Activated naive CD4-positive, alpha-beta T cell treated with Interleukin-2 at 50 U/mL for 16 hours (primary cell): Measurements from ENCODE around the gene METTL15.
"Not testable (repeated sequence)": the region's sequence is repeated elsewhere in the genome, so short reads cannot be mapped to it uniquely, and the experiment has no call there.

Experiments
- DNase-seq: peaks from one replicate; pipeline ENCODE4 v3.0.0-alpha.2; 2020

Gene METTL15

DNA sequence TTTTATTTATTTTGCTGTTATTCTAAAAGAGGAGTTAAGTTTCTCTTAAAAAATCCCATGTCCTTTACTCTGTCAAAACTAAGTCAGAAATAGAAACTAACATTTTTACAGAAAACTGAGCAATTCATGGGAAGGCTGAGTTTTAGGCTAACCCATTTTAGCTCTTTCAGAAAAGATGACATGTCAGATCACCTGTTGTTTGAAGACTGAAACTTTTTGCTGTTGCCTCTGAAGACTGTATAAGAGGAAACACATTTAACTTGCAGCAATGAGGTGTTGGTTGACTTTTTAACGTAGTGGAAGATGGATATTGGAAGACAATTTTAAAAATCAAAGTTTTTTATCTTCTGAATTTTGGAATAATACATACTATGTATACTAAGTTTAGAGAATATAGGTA is 115.4 kb downstream of the METTL15 start:
- DNase-seq, result no peak

DNA sequence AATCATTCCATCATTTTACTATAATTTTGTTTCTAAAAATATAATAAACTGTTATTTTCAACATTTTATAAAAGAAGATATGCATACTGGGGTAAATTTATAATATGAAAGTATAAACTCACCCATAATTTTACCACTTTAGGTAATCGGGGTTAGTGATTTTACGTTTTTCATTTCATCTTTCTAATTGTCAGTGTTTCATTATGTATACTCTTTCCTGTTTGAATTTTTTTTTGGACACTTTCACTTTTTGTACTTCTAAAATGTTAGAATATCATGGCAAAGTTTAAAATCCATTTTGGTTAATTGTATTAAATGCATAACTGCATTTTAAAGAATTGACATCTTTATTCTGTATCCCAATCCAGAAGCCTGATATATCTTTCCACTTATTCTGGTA is 115.8 kb downstream of the METTL15 start:
- no peak for DNase-seq

DNA sequence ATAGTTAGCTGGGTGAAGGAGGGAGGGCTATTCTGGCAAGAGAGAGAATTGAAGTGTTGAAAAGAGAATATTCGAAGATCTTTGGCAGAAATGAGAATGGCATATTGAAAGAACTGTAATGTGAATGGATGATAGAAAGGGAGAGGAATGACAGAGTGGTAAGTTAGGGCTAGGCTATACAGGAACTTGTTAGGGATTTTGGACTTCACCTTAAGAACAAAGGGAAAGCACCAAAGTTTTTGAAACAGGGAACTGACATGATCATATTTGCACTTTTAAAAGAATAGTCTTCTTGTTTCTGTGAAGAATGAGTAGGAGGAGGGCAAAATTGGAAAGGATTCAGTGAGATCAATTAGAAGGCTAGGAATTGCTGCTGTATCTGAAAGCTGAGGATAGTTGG is 119.3 kb downstream of the METTL15 start:
- no peak for DNase-seq

DNA sequence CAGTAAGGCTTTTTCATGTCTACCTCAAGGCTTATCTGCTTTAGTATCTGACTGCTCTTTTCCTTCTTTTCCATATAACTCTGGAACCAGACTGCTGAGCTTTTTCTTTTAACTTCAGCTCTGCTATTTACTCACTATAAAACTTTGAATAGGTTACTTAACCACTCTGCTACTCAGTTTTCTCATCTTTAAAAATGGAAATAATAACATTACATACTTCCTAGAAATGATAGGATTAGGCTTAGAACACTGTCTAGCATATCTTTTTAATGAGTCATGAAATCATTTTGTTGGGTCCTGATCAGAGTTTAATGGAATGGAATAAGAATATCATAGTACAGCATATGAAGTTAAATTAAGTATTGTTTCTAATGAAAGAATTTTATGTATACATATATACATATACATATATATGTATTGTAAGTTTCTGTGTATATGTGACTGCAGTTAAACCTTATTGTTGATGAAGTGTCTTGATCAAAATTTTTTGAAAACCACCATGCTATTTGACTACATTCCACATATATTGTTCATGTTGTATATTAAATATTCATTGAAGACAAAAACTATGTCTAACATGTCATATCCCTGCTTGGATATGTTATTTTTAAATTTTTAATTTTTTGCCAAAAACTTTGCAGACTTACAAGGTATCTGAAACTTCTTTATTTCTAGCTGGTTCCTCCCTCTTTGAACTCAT is 120.2 kb downstream of the METTL15 start:
- DNase-seq, result no peak

DNA sequence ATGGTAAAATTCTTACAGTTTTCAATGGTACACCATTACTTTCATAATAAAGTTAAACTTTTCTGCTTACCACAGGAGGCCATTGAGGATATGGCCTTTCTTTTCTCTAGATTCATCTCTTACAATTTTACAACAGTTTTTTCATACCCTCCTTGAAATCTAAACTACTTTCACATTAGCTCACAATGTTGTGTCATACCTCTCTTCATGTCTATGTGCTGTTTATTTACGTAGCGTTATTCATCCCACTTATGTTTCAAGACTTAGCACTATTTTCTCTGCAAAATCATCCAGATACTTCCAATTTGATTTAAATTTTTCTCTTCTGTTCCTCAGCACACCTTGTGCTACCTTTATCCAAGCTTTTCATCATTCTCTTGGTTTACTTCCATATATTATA is 123.3 kb downstream of the METTL15 start:
- no peak for DNase-seq

DNA sequence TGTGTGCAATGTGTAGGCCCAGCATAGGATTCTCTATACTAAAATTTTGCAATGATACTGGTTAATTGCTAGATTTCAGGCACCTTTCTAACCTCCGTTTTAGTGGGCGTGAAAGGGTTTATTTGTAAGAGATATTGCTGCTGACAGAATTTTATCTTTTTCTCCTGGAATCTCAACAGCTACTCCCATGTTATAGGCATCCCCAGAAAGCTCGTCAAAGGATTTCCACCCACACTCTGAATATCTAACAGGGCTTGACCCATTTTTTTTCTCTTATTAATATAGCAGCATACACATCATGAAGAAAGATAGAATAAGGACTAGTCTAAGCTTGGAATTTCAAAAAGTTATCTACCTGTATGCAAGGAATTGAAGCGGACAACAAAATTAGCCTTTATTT is 124.5 kb downstream of the METTL15 start:
- no peak for DNase-seq

DNA sequence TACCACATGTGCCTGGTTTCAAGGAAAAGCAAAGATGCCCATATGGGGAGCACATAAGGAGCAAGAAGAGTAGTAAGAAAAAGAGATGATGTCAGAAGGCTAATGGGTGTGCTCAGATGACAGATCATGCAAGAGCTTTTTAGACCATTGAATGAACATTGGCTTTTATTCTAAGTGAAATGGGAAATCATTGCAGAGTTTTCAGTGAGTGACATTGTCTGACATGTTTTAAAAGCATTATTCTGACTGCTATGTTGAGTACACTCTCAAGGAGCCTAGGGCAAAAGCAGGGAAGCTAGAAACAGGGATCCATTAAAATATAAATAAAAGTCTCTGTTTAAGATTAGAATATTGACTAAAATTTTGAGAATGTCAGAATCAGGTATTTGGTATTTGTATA is 133.6 kb downstream of the METTL15 start:
- DNase-seq, result no peak

DNA sequence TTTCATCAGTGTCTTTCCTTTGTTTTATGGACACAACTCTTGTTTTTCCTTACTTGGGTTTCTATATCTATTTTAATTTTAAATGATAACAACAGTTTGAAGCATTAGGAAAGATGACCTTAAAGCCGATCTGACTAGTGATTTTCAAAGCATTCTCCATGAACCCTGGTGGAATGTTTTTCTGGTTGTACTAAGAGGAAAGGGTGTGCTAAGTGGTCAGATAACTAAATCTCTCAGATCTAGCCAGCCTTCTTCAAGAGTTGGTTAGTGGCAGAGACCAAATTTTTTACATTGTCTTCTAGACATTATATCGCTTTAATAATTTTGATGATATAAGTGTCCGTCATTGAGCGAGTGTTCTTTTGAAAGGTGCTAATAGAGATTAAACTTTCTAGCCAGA is 134.4 kb downstream of the METTL15 start:
- no peak for DNase-seq

DNA sequence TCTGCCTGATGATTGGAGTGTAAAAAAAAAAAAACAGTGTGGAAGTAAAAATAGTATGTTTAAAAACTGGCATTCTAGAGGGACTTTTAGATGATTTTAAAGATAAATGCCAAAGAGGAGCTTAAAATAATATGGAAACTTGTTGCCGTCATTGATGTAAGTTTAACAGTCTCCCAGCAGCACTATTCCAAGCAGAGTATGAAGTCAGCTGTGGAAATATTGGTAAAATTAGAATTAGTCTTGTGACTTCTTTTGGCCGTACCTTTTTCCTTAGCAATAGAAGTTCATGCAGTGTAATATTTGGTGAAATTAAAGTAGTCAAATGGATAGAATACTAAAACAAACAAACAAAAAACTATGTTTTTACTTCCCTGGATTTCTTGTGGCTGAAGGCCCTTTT is 134.9 kb downstream of the METTL15 start:
- DNase-seq, result no peak

DNA sequence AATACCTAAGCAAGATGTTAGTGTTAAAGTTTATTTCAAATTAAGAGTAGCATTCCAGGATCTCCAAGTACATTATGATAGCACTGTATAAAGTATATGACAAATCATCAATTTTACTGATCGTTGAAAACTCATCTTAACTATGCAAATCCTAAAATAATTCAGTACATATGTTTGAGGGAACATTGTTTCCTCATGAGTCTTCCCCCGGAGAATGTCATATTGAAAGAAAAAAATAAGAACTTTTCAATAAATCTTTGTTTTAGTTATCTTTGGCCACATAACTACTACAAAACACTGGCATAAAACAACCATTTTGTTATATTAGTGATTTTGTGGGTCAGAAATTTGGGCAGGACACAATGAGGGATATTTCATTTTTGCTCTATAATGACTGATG is 135.4 kb downstream of the METTL15 start:
- no peak for DNase-seq

DNA sequence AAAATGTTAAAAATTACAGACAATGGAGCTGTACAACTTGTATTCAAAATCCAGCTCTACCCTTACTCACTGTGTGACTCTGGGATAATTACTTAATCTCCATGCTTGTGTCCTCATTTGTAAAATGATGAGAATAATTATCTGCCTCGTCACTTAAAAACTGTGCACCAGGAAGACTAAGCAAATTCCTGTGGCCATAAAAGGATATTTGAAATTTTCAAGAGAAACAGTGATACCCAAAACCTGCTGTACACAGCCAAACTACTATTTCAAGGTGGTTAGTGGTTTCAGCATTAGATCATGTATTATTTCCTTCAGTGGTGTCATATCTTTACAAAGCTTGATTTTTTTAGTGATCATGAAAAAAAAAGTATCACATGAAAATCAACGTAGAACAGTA is 136.9 kb downstream of the METTL15 start:
- no peak for DNase-seq

DNA sequence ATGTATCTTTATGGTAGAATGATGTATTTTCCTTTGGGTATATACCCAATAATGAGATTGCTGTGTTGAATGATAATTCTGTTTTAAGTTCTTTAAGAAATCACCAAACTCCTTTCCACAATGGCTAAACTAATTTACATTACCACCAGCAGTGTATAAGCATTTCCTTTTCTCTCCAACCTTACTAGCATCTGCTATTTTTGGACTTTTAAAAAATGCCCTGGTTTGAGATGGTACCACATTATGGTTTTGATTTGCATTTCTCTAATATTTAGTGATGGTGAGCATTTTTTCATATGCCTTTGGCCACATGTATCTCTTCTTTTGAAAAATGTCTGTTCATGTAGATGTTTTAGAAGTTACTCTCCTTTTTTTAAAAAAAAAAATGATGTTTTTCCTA is 142.0 kb downstream of the METTL15 start:
- DNase-seq, result no peak

DNA sequence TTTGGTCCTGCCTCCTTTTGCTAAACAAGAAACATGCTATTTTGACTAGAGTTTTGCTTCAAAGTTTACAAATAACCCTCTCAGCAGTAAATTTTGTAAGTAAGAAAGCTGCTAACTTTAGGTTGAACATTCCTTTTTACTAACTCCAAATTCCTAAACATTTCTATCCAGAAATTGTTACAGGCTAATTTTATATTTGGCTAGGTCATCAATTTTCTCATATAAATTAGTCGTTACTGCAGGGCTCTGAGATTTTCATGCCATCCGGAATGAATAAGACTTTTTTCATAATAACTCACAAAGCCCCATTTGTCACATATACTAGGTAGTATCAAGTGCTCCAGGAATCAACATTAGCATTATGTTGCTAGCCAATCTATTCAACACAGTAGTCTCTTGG is 143.1 kb downstream of the METTL15 start:
- DNase-seq, result no peak

DNA sequence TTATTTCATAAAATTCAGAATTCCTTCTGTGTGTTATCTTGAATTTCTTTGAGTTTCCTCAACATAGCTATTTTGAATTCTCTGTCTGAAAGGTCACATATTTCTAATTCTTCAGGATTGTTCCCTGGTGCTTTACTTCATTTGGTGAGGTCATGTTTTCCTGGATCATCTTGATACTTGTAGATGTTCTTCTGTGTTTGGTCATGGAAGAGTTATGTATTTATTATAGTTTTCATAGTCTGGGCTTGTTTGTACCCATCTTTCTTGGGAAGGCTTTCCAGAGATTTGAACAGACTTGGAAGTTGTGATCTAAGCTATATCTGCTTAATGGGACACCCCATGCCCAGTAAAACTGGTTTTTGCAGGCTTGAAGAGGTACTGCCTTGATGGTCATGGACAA is 149.6 kb downstream of the METTL15 start:
- no peak for DNase-seq

DNA sequence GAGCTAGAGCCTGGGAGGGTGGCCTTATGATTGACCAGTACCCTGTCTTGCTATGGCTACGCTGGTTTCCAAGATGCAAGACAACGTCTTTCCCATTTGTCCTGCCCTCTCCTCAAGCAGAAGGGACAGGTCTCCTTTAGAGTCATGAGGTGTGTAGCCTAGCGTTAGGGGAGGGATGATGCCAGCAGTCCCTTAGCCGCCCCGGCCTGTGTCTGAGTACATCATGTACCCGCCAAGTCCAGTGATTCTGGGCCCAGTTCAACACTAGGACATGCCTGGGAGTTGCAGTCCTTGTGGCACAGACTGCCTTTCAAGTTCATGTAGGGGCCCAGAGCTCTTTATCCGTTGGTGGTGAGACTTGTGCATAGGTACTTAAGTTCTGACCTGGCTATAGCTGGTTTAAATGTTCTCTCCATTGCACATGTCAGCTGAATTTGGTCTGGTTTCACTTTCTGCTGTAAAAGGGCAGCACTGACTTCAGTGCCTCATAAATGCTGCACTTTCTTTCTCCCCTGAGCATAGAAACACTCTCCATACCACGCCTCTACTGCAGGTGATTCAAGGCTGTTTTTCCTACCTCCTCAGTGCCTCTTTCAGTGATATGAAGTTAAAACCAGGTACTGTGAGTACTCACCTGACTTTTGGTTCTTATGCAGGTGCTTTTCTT is 151.1 kb downstream of the METTL15 start:
- no peak for DNase-seq

DNA sequence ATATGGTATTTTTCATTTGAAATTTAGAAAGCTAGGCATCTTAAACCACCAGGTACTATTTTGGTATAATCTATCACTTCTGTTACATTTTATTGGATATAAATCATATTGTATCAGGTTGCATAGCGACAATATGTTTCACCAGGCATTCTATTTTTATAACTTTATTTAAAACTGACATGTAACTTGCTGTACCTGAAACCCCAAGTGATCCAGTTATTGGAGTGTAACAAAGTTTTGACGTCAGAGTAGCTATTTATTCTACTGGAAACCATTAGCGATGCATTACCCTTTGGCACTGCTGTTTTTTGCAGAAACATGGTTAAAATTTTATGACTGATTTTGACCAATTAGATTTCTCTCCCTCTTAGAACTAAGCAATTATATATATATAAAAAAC is 160.7 kb downstream of the METTL15 start:
- DNase-seq, result no peak

DNA sequence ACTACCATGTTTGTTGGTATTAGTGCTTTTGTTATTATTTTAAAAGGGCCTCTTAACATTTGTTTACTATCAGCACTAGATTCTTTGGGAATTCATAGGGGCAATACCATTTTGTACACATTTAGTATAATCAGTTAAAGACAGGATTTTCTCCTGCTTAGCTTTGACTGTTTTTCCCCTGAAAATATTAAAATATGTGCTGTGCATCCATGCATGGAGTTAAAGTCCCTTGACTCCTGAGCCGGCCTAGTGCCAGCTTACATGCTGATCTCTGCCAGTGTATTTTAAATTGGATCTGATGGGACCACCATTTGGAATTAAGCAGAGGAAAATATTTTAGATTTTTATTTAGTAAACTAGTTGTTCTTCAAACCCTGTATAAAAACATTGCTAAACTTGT is 161.4 kb downstream of the METTL15 start:
- no peak for DNase-seq

DNA sequence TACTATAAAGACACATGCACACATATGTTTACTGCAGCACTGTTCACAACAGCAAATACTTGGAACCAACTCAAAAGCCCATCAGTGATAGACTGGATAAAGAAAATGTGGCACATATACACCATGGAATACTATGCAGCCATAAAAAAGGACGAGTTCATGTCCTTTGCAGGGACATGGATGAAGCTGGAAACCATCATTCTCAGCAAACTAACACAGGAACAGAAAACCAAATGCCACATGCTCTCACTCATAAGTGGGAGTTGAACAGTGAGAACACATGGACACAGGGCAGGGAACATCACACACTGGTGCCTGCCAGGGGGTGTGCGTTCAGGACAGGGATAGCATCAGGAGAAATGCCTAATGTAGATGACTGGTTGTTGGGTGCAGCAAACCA is 164.1 kb downstream of the METTL15 start:
- not testable (repeated sequence) for DNase-seq

DNA sequence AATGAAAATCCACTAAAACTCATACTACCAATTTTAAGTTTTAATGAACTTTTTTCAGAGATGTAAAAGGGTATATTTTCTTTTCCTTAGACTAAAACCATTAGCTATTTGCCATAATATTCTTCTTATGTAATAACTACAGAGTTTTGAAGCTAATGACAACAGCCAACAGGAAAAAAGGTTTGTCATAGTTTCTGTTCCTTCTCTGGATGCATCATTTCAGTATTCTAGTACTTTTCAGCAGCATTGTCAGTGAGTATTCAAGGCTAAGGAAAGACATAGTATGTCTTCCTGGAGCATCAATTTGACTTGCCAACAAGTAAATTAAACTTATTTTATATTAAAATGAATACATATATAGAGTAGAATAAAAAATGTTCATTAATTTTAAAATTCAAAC is 166.0 kb downstream of the METTL15 start:
- DNase-seq, result no peak

DNA sequence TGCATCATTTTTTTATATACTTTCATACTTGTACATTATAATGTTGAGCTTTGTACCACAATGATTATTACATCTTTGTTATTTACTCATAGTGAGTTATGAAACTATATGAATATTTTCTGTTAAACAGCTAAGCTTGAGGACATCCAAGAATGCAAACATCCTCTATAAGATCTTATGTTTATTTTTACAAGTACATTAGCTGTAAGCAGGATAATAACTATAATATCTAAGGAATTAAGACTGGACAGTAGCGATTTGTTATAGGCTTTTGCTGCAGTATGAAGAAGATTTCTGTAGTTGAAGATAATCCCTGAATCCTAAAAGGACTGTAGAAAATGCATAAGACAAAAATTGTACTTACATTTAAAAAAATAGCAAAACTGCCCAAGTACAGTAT is 176.0 kb downstream of the METTL15 start:
- DNase-seq, result no peak

DNA sequence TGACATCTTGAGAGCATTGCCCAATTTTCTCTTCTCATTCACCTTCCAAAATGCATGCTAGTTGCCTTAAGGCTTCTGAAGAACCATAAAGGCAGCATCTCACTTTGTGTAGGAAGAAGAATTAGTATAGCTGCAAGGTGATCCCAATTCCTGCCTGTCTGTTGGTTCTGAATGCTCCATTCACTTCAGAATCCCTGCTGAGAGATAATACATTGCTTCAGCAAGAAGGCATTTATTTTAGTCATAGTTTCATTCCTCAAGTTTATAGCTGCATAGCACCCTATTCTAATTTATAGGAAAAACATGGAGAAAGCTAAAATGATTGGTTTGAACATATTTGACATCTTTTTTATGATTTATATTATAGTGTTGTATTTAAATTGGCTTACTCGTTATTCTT is 181.3 kb downstream of the METTL15 start:
- DNase-seq, result no peak

DNA sequence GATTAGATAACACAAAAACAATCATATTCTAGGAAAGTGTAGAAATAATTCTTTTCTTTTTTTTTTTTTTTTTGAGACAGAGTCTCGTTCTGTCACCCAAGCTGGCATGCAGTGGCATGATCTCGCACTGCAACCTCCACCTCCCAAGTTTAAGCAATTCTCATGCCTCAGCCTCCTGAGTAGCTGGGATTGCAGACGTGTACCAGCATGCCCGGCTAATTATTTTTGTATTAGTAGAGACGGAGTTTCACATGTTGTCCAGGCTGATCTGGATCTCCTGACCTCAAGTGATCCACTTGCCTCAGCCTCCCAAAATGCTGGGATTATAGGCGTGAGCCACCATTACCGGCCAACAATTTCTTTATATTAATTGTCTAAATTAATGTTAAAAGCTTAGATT is 182.8 kb downstream of the METTL15 start:
- not testable (repeated sequence) for DNase-seq

DNA sequence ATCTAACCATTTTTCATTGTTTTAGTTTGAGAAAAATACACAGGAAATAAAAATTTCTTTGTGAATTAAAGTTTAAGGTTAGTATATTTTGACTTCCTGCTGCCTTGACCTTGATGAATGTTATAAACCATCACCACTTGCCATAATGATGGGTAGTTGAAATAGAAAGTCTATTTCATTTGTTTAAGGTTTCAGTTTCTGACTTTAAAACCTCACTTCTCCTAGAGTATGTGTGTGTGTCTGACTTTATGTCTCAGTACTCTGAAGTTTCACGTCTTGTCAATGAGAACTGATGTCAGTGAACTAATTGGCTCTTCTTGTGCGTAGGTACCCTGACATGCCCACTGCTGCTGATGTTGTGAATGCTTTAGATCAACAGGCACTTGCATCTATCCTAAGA is 188.2 kb downstream of the METTL15 start:
- no peak for DNase-seq

DNA sequence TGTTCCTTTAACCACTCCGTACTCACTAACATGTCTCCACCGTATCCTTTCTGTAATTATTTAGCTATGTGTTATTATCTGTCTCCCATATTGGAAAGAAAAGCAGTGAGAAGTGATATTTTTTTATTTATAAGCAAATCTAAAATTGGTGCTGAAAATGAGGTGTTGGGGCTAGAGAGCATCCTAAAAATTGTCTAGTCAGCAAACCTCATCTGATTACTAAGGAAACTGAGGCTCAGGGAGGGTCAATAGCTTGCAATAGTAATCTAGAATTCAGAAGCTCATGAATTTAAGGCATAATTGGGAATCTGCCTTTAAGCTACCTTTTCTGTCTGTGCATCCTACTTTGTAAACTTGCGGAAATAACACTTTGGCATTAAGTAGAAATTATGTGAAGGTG is 190.0 kb downstream of the METTL15 start:
- DNase-seq, result no peak
